HG02678 (cell line): ENCODE results near the gene NTN1.
"Not testable (repeated sequence)": the region's sequence is repeated elsewhere in the genome, so short reads cannot be mapped to it uniquely, and the experiment has no call there.

Experiments
- ATAC-seq: cut with Tn5 transposase; IDR thresholded peaks from one replicate; pipeline ENCODE4 v1.9.1; 2021; ENCODE audit warnings: mild to moderate bottlenecking, moderate library complexity; ENCODE audit not compliant: unreplicated experiment

The NTN1 gene

GRCh38 chr17:9021158-9021991 lies at the start of gene NTN1:
Gene NTN1 (plus strand): TSS chr17:9021510. CDS start chr17:9022374, 864 bp downstream.
- ATAC-seq, result peak; percentile 67

DNA sequence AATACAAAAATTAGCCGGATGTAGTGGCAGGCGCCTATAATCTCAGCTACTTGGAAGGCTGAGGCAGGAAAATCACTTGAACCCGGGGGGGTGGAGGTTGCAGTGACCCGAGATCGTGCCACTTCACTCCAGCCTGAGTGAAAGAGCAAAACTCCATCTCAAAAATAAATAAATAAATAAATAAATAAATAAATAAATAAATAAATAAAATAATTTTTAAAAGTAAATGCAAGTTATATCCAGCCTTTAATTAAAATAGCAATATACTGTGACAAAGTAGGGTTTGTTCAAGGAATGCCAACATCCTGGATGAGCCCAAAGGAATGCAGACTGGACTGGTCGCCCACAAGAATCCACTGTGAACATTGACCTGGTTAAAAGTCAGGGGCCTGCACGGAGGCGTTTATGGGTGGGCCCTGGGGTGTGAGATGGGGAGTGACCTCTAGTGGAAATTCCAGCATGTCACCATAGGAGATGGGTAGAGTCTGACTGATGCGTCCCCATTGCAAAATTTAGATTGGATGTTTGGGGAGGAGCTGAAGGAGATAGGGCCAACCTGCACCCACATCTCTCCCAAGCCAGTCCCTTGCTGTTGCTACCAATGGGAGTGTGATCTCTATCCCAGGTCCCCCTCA lies 46.1 kb upstream of the NTN1 start:
- ATAC-seq, result no peak

GRCh38 chr17:8976638-8977037 lies 44.7 kb upstream of the NTN1 start:
- ATAC-seq, result no peak

GRCh38 chr17:8979715-8980114 lies 41.6 kb upstream of the NTN1 start:
- ATAC-seq, result no peak

DNA sequence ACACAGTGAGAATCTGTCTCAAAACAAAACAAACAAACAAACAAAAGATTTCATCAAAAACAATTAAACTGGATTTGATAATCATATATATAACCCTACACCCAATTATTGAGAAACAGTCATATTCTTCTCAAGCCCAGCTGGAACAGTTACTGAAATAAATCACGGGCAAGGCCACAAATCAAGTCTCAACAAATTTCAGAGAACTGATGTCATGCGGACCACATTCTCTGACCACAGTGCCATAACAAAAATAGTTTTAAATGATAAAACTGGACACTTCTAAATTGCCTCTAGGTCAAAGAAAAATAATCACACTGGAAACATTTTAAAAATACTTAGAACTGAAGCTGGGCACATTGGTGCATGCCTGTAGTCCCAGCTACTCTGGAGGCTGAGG lies 39.9 kb upstream of the NTN1 start:
- no peak for ATAC-seq

GRCh38 chr17:8984225-8984624 lies 37.1 kb upstream of the NTN1 start:
- not testable (repeated sequence) for ATAC-seq

DNA sequence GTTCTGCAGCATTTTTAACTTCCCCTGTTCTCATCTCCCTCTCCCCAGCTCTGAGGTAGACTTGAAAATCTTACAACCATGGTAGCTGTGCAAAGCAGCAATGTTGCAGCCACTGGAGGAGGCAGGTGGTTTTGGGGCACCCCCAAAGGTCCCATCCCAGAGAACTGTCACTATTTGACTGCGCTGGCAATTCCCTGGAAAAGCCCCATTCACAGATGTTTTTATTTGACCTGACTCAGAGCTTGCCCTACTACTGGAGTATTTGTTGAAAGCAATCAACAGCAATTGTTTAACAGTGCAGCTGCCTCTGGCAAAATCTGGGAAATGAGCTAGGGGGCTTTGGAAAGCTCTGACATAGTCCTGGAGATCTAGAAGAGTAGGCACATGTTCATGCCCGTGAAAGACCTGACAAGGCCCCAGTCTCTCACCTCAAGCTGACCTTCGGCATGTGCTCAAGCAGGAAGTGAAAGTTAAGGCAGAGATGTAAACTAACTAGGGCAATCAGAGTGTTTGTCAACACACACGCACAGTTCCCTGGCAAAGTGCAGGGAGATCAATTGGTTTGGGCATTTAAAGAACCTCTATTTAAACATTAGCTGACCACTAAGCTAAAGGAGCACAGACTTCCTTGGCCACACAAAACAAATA lies 36.1 kb upstream of the NTN1 start:
- no peak for ATAC-seq

DNA sequence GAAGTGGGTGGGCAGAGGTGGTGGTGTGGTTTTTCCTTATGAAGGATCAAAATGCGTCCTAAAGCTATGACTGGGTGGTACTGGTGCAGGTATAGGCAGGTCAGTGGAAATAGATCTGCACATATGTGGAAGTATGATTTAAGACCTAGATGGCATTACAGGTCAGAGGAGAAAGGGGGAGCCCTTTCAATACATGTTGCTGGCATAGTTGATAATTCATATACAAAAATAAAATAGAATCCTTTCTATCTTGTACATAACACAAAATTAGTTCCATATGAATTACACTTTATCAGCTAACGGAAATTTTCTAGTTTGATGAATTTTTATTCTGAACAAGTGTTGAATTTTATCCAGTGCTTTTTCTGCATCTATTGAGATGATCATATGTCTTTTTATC lies 35.0 kb upstream of the NTN1 start:
- no peak for ATAC-seq

GRCh38 chr17:8988263-8988935 lies 32.9 kb upstream of the NTN1 start:
- ATAC-seq, result not testable (repeated sequence)

DNA sequence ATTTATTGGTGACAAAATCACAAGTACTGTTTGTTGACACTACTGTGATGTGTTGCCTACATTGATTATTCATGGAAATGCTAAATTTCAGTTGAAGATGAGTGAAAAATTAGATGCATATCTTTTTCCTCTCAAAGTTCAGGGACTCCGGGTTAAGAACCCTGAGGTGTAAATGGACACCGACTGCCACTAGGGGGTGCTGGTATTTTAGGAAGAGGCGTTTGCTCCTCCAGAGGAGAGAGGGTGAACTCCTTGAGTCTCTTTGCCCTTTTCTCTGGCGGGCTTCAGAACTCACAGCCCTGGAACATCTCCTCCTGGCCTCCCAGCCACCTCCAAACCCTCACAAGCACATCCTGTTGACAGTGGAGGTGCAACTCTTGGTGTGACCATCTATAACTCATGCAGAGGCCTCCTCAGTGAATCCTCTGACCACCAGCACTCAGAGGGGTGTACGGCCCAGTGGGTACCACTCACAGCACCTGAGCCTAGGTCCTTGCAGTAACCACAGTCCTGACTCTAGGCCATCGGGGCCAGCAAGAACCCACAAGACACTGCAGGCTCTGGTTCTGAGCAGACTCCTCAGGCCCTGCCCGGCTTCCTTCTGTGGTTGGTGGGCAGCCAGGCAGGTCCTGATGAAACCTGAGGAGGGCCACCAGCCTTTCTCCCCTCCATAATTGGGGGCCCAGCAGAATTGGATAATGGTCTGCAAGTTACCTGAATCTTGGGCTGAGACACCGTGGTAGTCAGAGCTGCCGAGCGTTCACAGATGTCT lies 29.6 kb upstream of the NTN1 start:
- ATAC-seq, result no peak

DNA sequence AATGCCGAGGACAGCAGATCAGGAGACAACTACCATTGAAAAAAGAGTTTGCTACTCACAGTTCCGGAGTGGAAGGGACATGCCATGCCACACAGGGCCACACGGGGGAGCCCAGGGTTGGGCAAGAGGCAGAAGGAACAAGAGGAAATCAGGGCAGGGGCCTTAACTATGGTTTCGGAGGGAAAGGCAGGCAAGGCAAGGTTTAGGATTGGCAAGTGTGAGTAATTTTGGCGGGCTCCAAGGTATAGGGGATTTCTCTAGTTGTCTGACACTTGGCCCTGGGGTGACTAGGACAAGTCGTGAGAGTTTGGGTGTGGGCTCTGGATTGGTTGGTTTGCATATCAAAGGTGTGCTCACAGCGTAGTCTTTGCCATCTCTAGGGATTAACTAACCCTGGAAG lies 27.0 kb upstream of the NTN1 start:
- ATAC-seq, result no peak

DNA sequence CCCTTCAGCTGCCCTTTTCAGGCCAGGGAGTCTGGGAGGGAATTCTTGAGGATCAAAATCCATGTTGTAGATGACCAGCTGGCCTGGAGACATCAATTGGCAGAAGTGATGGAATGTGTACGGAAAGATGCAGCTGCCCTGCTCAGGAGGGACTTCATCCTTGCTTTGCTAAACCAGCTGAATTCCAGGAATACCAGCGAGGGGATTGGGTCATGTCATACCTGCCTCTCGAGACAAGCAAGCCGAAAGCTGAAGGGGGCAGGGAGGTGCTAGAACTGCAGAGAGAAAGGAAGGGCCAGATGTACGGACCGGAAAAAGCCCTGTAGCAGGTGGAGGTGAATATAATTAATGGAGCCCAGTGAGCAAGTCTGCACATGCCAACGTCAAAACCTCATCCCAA lies 25.6 kb upstream of the NTN1 start:
- ATAC-seq, result no peak

DNA sequence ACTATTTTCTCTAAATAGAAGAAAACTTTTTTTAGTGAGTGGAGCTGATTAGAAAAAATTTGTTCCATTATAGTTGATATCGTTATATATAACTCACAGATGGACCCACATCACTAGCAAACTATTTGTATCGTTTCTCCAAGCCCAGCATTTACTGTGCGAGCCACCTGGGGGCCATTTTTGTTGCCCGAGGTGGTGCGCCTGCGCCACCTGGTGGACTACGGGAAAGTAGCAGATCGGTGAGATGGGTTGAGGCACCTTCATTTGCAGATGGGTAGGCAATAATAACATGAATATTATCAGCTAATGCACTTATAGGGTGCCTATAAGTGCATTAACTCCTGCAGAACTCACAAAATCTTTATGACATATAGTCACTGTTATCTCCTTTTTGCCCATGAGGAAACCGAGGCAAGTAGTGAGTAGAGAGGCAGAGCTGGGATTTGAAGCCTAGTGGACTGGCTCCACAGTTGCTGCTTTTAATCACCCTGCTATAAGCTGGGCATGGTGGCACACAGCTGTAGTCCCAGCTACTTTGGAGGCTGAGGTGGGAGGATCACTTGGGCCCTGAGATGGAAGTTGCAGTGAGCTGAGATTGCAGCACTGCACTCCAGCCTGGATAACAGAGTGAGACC lies 23.2 kb upstream of the NTN1 start:
- no peak for ATAC-seq

DNA sequence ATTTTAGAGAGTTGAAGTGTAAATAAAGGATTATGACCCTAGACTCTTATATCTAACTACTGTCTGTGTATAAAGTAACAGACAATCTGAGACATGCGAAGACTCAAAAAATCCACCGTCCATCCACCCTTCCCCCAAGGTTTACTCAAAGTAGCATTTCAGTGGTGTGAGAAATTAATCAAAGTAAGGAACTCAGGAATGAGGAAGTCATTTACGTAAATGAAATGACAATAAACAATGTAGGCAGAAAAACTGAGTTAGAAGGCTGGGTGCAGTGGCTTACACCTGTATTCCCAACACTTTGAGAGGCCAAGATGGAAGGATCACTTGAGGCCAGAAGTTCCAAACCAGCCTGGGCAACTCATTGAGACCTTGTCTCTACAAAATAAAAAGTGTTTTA lies 19.8 kb upstream of the NTN1 start:
- no peak for ATAC-seq

GRCh38 chr17:9002227-9002605 lies 19.1 kb upstream of the NTN1 start:
- no peak for ATAC-seq

DNA sequence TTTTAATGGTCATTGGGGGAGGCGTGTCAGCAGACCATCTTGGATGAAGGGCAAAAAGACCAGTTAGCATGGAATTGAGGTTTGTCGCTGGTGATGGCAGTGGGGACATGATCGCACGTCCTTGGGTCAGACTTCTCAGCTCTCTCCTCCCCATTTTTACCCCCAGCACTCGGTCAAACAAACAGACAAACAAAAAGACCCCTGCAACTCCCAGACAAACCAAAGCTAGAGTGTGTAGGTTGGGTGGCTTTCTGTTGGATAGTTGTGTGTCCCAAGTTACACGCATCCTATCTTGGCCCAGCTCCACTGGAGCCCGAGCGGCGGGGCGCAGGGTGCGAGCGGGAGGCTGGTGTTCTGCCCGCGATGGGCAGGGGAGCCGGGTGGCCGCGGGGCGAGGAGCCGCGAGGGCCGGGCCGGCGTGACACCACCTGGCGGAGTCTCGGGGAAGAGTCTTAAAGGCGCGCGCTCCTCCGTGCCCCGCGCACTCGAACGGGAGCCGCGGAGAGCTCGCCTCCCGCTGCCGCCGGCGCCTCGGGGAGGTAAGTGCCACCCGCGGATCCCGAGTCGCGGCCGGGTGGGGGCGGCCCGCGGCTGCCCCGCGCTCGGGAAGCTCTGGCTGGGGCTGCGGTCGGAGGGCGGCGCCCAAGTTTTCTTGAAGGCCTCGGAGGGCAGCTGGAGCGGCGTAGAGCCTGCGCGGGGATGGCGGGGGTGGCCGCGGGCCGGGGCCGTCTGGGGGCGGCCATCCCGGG lies 18.5 kb upstream of the NTN1 start:
- ATAC-seq, result no peak

- ATAC-seq, result no peak
Observed at GRCh38 chr17:9003355-9004131, 17.8 kb upstream of the NTN1 start.

DNA sequence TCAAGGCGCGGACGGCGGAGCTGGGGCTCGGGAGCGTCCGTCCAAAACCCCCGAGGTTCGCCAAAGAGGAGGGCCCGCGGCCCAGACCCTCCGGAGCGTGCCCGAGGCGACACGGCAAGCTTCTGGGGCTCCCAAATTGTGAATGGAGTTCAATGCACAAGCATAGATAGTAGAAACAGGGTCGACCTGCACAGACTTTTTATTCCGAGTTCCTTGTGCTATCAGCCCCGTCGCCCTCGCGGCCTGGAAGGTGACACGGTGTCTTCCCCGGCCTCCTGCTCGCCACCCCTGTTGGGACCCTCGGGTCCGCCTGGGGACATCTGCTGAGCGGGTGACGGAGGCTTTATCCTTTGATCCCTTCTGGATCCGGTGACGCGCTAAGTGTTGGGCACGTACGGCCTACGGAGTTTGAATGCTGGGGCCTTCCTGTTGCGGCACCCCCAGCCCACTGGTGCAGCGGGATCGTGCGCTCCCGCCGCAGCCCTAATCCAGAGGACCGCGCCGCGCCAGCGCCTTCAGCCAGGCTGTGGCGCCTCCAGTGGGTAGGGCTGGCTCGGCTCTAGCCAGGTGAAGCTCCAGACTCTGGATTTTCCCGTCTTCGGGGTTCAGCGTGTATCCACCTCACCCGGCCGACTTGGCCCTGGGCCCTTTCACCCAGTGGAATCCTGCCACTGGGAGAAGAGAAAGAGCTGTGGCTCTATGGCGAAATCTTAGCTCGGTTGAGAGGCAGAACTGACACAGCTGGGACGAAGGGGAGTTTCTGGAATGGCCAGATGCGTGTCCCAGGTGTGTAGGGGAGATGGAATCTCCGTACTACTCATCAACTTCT lies 17.0 kb upstream of the NTN1 start:
- no peak for ATAC-seq
